ENCODE measurements around the gene MYH7.
"Not testable (repeated sequence)": the region's sequence is repeated elsewhere in the genome, so short reads cannot be mapped to it uniquely, and the experiment has no call there.

MYH7 gene

GRCh38 chr14:23430016-23430722, 5.3 kb downstream of the MYH7 start:
- DNase-seq: no peak

GRCh38 chr14:23428686-23429495, 6.6 kb downstream of the MYH7 start:
- no peak for DNase-seq

- DNase-seq: not testable (repeated sequence)
Observed at GRCh38 chr14:23425798-23426197, 9.7 kb downstream of the MYH7 start.

- DNase-seq: no peak
Observed at GRCh38 chr14:23425169-23425568, 10.3 kb downstream of the MYH7 start.

GRCh38 chr14:23423657-23424056, 11.8 kb downstream of the MYH7 start:
- DNase-seq: no peak

GRCh38 chr14:23421594-23421993, 13.9 kb downstream of the MYH7 start:
- DNase-seq: no peak

- DNase-seq: not testable (repeated sequence)
Observed at GRCh38 chr14:23419646-23420045, 15.8 kb downstream of the MYH7 start.

- no peak for DNase-seq
Observed at GRCh38 chr14:23418021-23418420, 17.4 kb downstream of the MYH7 start.

- not testable (repeated sequence) for DNase-seq
Observed at GRCh38 chr14:23417269-23417668, 18.2 kb downstream of the MYH7 start.

- DNase-seq: no peak
Observed at GRCh38 chr14:23416801-23417200, 18.7 kb downstream of the MYH7 start.

GRCh38 chr14:23415821-23416778, 19.4 kb downstream of the MYH7 start:
- DNase-seq: no peak

- DNase-seq: no peak
Observed at GRCh38 chr14:23414906-23415820, 20.3 kb downstream of the MYH7 start.

GRCh38 chr14:23414254-23414653, 21.2 kb downstream of the MYH7 start:
- no peak for DNase-seq

- no peak for DNase-seq
Observed at GRCh38 chr14:23413681-23414080, 21.8 kb downstream of the MYH7 start.

- DNase-seq: no peak
Observed at GRCh38 chr14:23411563-23412525, 23.6 kb downstream of the MYH7 start.

- DNase-seq: no peak
Observed at GRCh38 chr14:23409966-23410635, 25.4 kb downstream of the MYH7 start.

GRCh38 chr14:23409475-23409874, 26.0 kb downstream of the MYH7 start:
- DNase-seq: no peak

- DNase-seq: no peak
Observed at GRCh38 chr14:23408307-23408630, 27.2 kb downstream of the MYH7 start.

GRCh38 chr14:23407516-23408306, 27.7 kb downstream of the MYH7 start, which contains the start of gene MYH6:
Gene MYH6, minus strand, starts transcription at chr14:23408273. Its CDS starts 1,050 bp downstream, at chr14:23407223.
- no peak for DNase-seq
